Mesenchymal stem cell (in vitro differentiated cells and primary cell): Measurements from ENCODE around the gene ETS1. TPM values are rescaled to one million over a fixed set of nuclear protein-coding genes. Genes with fewer than 3 reads are reported as not detected.

Source experiments
- DNase-seq: peaks from one replicate; pipeline ENCODE4 v3.0.0-alpha.2; 2013
- H2AFZ ChIP-seq: one replicate; pipeline ENCODE4 v1.6.1; 2013; ENCODE audit warnings: low read depth, mild to moderate bottlenecking, control low read depth, inconsistent platforms, low read length, moderate library complexity
- H2AK5ac ChIP-seq: 2 replicates; pipeline ENCODE4 v1.6.1; 2013; ENCODE audit warnings: low read length, moderate library complexity, mild to moderate bottlenecking, inconsistent platforms; ENCODE audit not compliant: severe bottlenecking
- H2BK120ac ChIP-seq: one replicate; pipeline ENCODE4 v1.6.1; 2013; ENCODE audit warnings: low read depth, mild to moderate bottlenecking, inconsistent platforms, low read length, moderate library complexity
- H2BK12ac ChIP-seq, 2 experiments: one replicate each; pipeline ENCODE4 v1.6.1; 2013; ENCODE audit warnings: inconsistent platforms in 2 of 2, low read length in 2 of 2, mild to moderate bottlenecking in 2 of 2, moderate library complexity in 2 of 2, control low read depth in 1 of 2
- H2BK15ac ChIP-seq: one replicate; pipeline ENCODE4 v1.6.1; 2013; ENCODE audit warnings: mild to moderate bottlenecking, low read depth, inconsistent platforms; ENCODE audit not compliant: poor library complexity, severe bottlenecking
- H2BK5ac ChIP-seq: 2 replicates; pipeline ENCODE4 v1.6.1; 2013; ENCODE audit warnings: low read depth, mild to moderate bottlenecking, low read length, control low read depth, inconsistent platforms; ENCODE audit not compliant: poor library complexity, severe bottlenecking
- H3K14ac ChIP-seq, 2 experiments: one replicate each; pipeline ENCODE4 v1.6.1; 2013; ENCODE audit warnings: inconsistent platforms in 2 of 2, low read length in 2 of 2, control low read depth in 1 of 2, mild to moderate bottlenecking in 1 of 2, moderate library complexity in 1 of 2
- H3K18ac ChIP-seq, 2 experiments: one replicate each; pipeline ENCODE4 v1.6.1; 2013; ENCODE audit warnings: inconsistent platforms in 2 of 2, low read length in 2 of 2, control low read depth in 1 of 2, low read depth in 1 of 2, mild to moderate bottlenecking in 1 of 2
- H3K23ac ChIP-seq, 2 experiments: one replicate each; pipeline ENCODE4 v1.6.1; 2013; ENCODE audit warnings: inconsistent platforms in 2 of 2, low read length in 2 of 2, mild to moderate bottlenecking in 2 of 2, moderate library complexity in 2 of 2, control low read depth in 1 of 2
- H3K27ac ChIP-seq: 2 replicates; pipeline ENCODE4 v1.5.1; 2013; ENCODE audit warnings: mild to moderate bottlenecking, moderate library complexity, low read length, control low read depth, inconsistent platforms; ENCODE audit not compliant: poor library complexity, severe bottlenecking
- H3K27me3 ChIP-seq, 2 experiments: 2 replicates each; pipeline versions ENCODE4 v1.6.1 to v1.7.0; 2013; ENCODE audit warnings: low read length in 2 of 2, mild to moderate bottlenecking in 2 of 2, moderate library complexity in 2 of 2, control low read depth in 1 of 2, inconsistent platforms in 1 of 2; ENCODE audit not compliant: control insufficient read depth in 1 of 2, insufficient read depth in 1 of 2
- H3K36me3 ChIP-seq, 2 experiments: 2 replicates each; pipeline versions ENCODE4 v1.6.1 to v1.7.0; 2013; ENCODE audit warnings: low read length in 2 of 2, control low read depth in 1 of 2, inconsistent platforms in 1 of 2, low read depth in 1 of 2, mild to moderate bottlenecking in 1 of 2; ENCODE audit not compliant: insufficient read depth in 2 of 2, control insufficient read depth in 1 of 2
- H3K4ac ChIP-seq, 2 experiments: one replicate each; pipeline ENCODE4 v1.6.1; 2013; ENCODE audit warnings: inconsistent platforms in 2 of 2, low read length in 2 of 2, mild to moderate bottlenecking in 2 of 2, moderate library complexity in 2 of 2, control low read depth in 1 of 2, low read depth in 1 of 2
- H3K4me1 ChIP-seq: 2 replicates; pipeline ENCODE4 v1.6.1; 2013; ENCODE audit warnings: low read depth, low read length, control low read depth; ENCODE audit not compliant: control insufficient read depth, insufficient read depth
- H3K4me2 ChIP-seq: 2 replicates; pipeline ENCODE4 v1.6.1; 2013; ENCODE audit warnings: low read length, mild to moderate bottlenecking, inconsistent platforms; ENCODE audit not compliant: poor library complexity, severe bottlenecking
- H3K4me3 ChIP-seq, 2 experiments: 2 replicates each; pipeline versions ENCODE4 v1.5.1 to v1.7.0; 2013; ENCODE audit warnings: low read length in 2 of 2, mild to moderate bottlenecking in 2 of 2, control low read depth in 1 of 2, low read depth in 1 of 2; ENCODE audit not compliant: insufficient read depth in 1 of 2
- H3K79me1 ChIP-seq: replicated peaks from 2 replicates; pipeline ENCODE4 v1.6.1; 2013; ENCODE audit warnings: mild to moderate bottlenecking, control low read depth, low read length, inconsistent platforms; ENCODE audit not compliant: poor library complexity, severe bottlenecking
- H3K9ac ChIP-seq: 2 replicates; pipeline ENCODE4 v1.7.0; 2013; ENCODE audit warnings: mild to moderate bottlenecking, low read length, moderate library complexity
- H3K9me3 ChIP-seq: 2 replicates; pipeline ENCODE4 v1.7.0; 2013; ENCODE audit warnings: mild to moderate bottlenecking, low read length; ENCODE audit not compliant: control insufficient read depth
- H4K8ac ChIP-seq: one replicate; pipeline ENCODE4 v1.6.1; 2013; ENCODE audit warnings: inconsistent platforms, mild to moderate bottlenecking, low read length, moderate library complexity
- H4K91ac ChIP-seq: one replicate; pipeline ENCODE4 v1.6.1; 2013; ENCODE audit warnings: mild to moderate bottlenecking, low read length, inconsistent platforms
- WGBS: methylation state at CpG from one replicate; pipeline ENCODE4 v1.1.7; 2013; ENCODE audit warnings: mixed read lengths; 5-methylcytosine and 5-hydroxymethylcytosine counted together
- polyA plus RNA-seq, 2 experiments: library from polyadenylated mRNA; stranded (reverse); fragments of 200-250 nt; gene quantifications; one replicate each; pipeline ENCODE4 v1.2.3, GENCODE V29; 2013

Gene ETS1
- polyA plus RNA-seq (2013, experiment 1 of 2) = 28.1 TPM
- 27.2 TPM for polyA plus RNA-seq (2013, experiment 2 of 2)

DNA sequence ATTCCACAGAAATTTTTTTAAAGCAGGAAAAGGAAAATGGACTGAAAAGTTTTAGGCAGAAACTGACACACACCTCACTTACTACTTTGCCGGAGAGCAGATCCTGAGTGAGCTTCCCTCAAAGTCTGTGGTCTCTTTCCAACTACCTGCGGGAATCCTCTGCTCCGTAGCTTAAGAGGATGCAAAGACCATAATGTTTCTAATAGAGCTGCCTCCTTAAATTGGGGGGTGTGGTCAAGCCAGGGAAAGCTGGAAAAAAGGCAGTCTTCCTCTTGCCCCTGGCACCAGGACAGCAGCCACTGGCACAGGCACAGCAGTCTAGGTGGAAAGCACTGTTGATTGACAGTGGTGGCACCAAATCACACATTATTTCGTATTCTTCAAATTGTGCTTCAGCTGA lies at the start of gene ETS1:
Gene ETS1 (minus strand): TSS at position 144 of the 400 bp plus-strand sequence. CDS start 14,428 bp downstream, outside the sequence.
- peak within 1 kb of the TSS; percentile 44 for H3K9ac ChIP-seq
- no peaks in the 10 kb centered on the region for H3K9me3 ChIP-seq
- no peak within 1 kb of the TSS for H3K14ac ChIP-seq
- H3K4me2 ChIP-seq = peak within 1 kb of the TSS; percentile 48
- H3K27ac ChIP-seq = no peak within 1 kb of the TSS
- H3K4ac ChIP-seq = no peak within 1 kb of the TSS
- H2BK120ac ChIP-seq = no peak within 1 kb of the TSS
- peaks cover 7% of the 10 kb centered on the region for H3K4me1 ChIP-seq
- no peaks in the 10 kb centered on the region for H3K36me3 ChIP-seq
- no peak within 1 kb of the TSS for H4K91ac ChIP-seq
- peaks cover 10 to 29% of the 10 kb centered on the region in 2 experiments for H3K27me3 ChIP-seq
- DNase-seq = peak; percentile 27
- H2BK5ac ChIP-seq = no peak within 1 kb of the TSS
- no peak within 1 kb of the TSS for H4K8ac ChIP-seq
- no peak within 1 kb of the TSS for H2AFZ ChIP-seq
- H3K18ac ChIP-seq = no peak within 1 kb of the TSS
- WGBS = 29% methylated on average over 4 of the region's 4 CpGs
- H2BK12ac ChIP-seq = peak within 1 kb of the TSS in 1 of 2 experiments; percentile 29
- no peak within 1 kb of the TSS for H3K23ac ChIP-seq
- peak within 1 kb of the TSS in 1 of 2 experiments; percentile 64 for H3K4me3 ChIP-seq
- H3K79me1 ChIP-seq = no peaks in the 10 kb centered on the region
- H2BK15ac ChIP-seq = no peak within 1 kb of the TSS
- no peak within 1 kb of the TSS for H2AK5ac ChIP-seq

DNA sequence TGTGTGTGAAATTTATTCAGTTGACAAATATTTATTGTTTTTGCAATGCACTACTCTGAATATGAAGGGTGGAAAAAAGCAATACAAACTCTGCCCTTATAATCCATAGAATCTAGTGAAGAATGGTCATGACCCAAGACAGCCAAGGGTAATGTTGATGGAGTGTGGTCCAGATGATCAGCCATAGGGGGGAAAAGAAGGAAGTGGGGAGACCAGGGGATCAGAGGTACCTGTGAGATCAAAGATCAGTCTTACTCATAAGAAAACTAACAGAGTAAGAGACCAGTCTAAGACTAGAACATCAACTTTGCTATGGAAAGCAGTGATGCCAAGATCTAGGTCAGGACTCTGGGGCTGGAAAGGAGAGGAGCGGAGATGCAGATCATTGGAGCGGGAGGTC lies 47.0 kb upstream of the ETS1 start:
- Histone ChIP-seq H4K8ac (no peak overlapping the region), H3K4me2 (no peak overlapping the region), H3K14ac (no peak overlapping the region), H3K4me3 (no peak overlapping the region), H2BK120ac (no peak overlapping the region), H3K27me3 (peaks cover 12 to 24% of the 10 kb centered on the region in 2 experiments), H2BK12ac (no peak overlapping the region), H2AFZ (no peak overlapping the region), H3K36me3 (no peaks in the 10 kb centered on the region), H3K4ac (no peak overlapping the region), H4K91ac (no peak overlapping the region), H3K18ac (no peak overlapping the region), H3K9me3 (no peaks in the 10 kb centered on the region), H3K79me1 (no peaks in the 10 kb centered on the region), H3K23ac (no peak overlapping the region), H3K27ac (no peak overlapping the region), H3K9ac (no peak overlapping the region), H2BK15ac (no peak overlapping the region), H2BK5ac (no peak overlapping the region), H2AK5ac (no peak overlapping the region), H3K4me1 (peaks cover 4% of the 10 kb centered on the region)
- no peak for DNase-seq
- 100% methylated on average over 2 of the region's 2 CpGs for WGBS

- peak overlapping the region in 1 of 2 experiments; percentile 16 for H2BK12ac ChIP-seq
- no peak for DNase-seq
- H3K4ac ChIP-seq = no peak overlapping the region
- no peak overlapping the region for H2AK5ac ChIP-seq
- H2AFZ ChIP-seq = no peak overlapping the region
- H4K91ac ChIP-seq = no peak overlapping the region
- H3K18ac ChIP-seq = no peak overlapping the region
- 78% methylated on average over 8 of the region's 8 CpGs for WGBS
- H3K4me2 ChIP-seq = no peak overlapping the region
- H3K9me3 ChIP-seq = no peaks in the 10 kb centered on the region
- H3K14ac ChIP-seq = no peak overlapping the region
- H3K4me1 ChIP-seq = peaks cover 4% of the 10 kb centered on the region
- H3K79me1 ChIP-seq = no peaks in the 10 kb centered on the region
- no peak overlapping the region for H2BK120ac ChIP-seq
- no peak overlapping the region for H4K8ac ChIP-seq
- H2BK5ac ChIP-seq = no peak overlapping the region
- H3K23ac ChIP-seq = no peak overlapping the region
- H2BK15ac ChIP-seq = peak overlapping the region; percentile 2
- no peak overlapping the region for H3K27ac ChIP-seq
- H3K27me3 ChIP-seq = peaks cover 12 to 24% of the 10 kb centered on the region in 2 experiments
- no peaks in the 10 kb centered on the region for H3K36me3 ChIP-seq
- H3K4me3 ChIP-seq = no peak overlapping the region
- H3K9ac ChIP-seq = no peak overlapping the region
Observed at GRCh38 chr11:128633384-128633965, 46.1 kb upstream of the ETS1 start.

- no peak overlapping the region for H3K14ac ChIP-seq
- WGBS = 49% methylated on average over 6 of the region's 6 CpGs
- H3K27me3 ChIP-seq = peaks cover 7 to 15% of the 10 kb centered on the region in 2 experiments
- no peak overlapping the region for H3K27ac ChIP-seq
- H3K4me1 ChIP-seq = peaks cover 4% of the 10 kb centered on the region
- H2BK12ac ChIP-seq = peak overlapping the region; percentile 6 to 65
- no peak overlapping the region for H2BK5ac ChIP-seq
- no peak overlapping the region for H3K23ac ChIP-seq
- H2BK120ac ChIP-seq = no peak overlapping the region
- H3K9ac ChIP-seq = no peak overlapping the region
- H3K36me3 ChIP-seq = no peaks in the 10 kb centered on the region
- H3K18ac ChIP-seq = no peak overlapping the region
- H3K4me2 ChIP-seq = no peak overlapping the region
- H2BK15ac ChIP-seq = peak overlapping the region; percentile 60
- H4K8ac ChIP-seq = no peak overlapping the region
- DNase-seq = peak; percentile 59
- no peak overlapping the region for H3K4ac ChIP-seq
- no peak overlapping the region for H3K4me3 ChIP-seq
- H2AFZ ChIP-seq = no peak overlapping the region
- no peaks in the 10 kb centered on the region for H3K9me3 ChIP-seq
- no peaks in the 10 kb centered on the region for H3K79me1 ChIP-seq
- H4K91ac ChIP-seq = no peak overlapping the region
- peak overlapping the region; percentile 61 for H2AK5ac ChIP-seq
Observed at GRCh38 chr11:128632141-128632791, 44.9 kb upstream of the ETS1 start.
